GM12891 (cell line): ENCODE results near the gene PLPPR3.
"Not testable (repeated sequence)": the region's sequence is repeated elsewhere in the genome, so short reads cannot be mapped to it uniquely, and the experiment has no call there.

ENCODE experiments used
- POLR2A ChIP-seq: IDR thresholded peaks from 2 replicates; pipeline ENCODE4 v1.6.1; 2011; ENCODE audit warnings: low read depth, low read length, control low read depth
- POLR2AphosphoS5 ChIP-seq: IDR thresholded peaks from 2 replicates; pipeline ENCODE4 v1.6.1; 2011; ENCODE audit warnings: low read depth, low read length, control low read depth
- SPI1 ChIP-seq: IDR thresholded peaks from 2 replicates; pipeline ENCODE4 v1.6.1; 2011; ENCODE audit warnings: low read depth, low read length, control low read depth
- TAF1 ChIP-seq: IDR thresholded peaks from 2 replicates; pipeline ENCODE4 v1.6.1; 2011; ENCODE audit warnings: low read depth, low read length, control low read depth

- TF ChIP-seq SPI1, POLR2AphosphoS5, POLR2A, TAF1: not testable (repeated sequence)
Observed at GRCh38 chr19:842802-843179, 21.0 kb upstream of the PLPPR3 start.
